HK-2 (cell line): ENCODE measurements around the gene CFAP77.

Source experiments
- DNase-seq: peaks from one replicate; pipeline ENCODE4 v3.0.0-alpha.2; 2018; ENCODE audit not compliant: unreplicated experiment

Gene CFAP77

GRCh38 chr9:132517815-132518550 is 108.0 kb downstream of the CFAP77 start:
- no peak for DNase-seq

GRCh38 chr9:132518626-132519025 is 108.6 kb downstream of the CFAP77 start:
- DNase-seq = no peak

- no peak for DNase-seq
Measured at GRCh38 chr9:132519033-132519432, 109.0 kb downstream of the CFAP77 start.

GRCh38 chr9:132520612-132521011 is 110.6 kb downstream of the CFAP77 start:
- DNase-seq = no peak

GRCh38 chr9:132525308-132526023 is 115.5 kb downstream of the CFAP77 start:
- DNase-seq = no peak

- DNase-seq = no peak
Measured at GRCh38 chr9:132531195-132531594, 121.2 kb downstream of the CFAP77 start.

- DNase-seq = no peak
Measured at GRCh38 chr9:132531710-132532570, 121.9 kb downstream of the CFAP77 start.

- DNase-seq = no peak
Measured at GRCh38 chr9:132534832-132535231, 124.8 kb downstream of the CFAP77 start.

- DNase-seq = no peak
Measured at GRCh38 chr9:132536124-132536523, 126.1 kb downstream of the CFAP77 start.

GRCh38 chr9:132537352-132537751 is 127.3 kb downstream of the CFAP77 start:
- no peak for DNase-seq

- DNase-seq = peak; percentile 54
Measured at GRCh38 chr9:132538071-132538470, 128.1 kb downstream of the CFAP77 start.

- DNase-seq = no peak
Measured at GRCh38 chr9:132539096-132539495, 129.1 kb downstream of the CFAP77 start.

- DNase-seq = no peak
Measured at GRCh38 chr9:132541051-132541450, 131.0 kb downstream of the CFAP77 start.

- DNase-seq = no peak
Measured at GRCh38 chr9:132541870-132542830, 132.1 kb downstream of the CFAP77 start.

GRCh38 chr9:132543251-132543650 is 133.2 kb downstream of the CFAP77 start:
- no peak for DNase-seq

GRCh38 chr9:132543960-132544359 is 133.9 kb downstream of the CFAP77 start:
- no peak for DNase-seq

- no peak for DNase-seq
Measured at GRCh38 chr9:132545578-132545977, 135.6 kb downstream of the CFAP77 start.

- peak; percentile 31 for DNase-seq
Measured at GRCh38 chr9:132546148-132547051, 136.4 kb downstream of the CFAP77 start.

GRCh38 chr9:132547052-132547431 is 137.0 kb downstream of the CFAP77 start:
- no peak for DNase-seq

GRCh38 chr9:132547436-132547835 is 137.4 kb downstream of the CFAP77 start:
- DNase-seq = no peak
